Lung microvascular endothelial cell (primary cell): ENCODE measurements around the gene PRMT3. TPM values are rescaled to one million over a fixed set of nuclear protein-coding genes. Genes with fewer than 3 reads are reported as not detected.
A peak's percentile ranks its signal among the peaks of the same experiment; 100 is the strongest.
"Not testable (repeated sequence)": the region's sequence is repeated elsewhere in the genome, so short reads cannot be mapped to it uniquely, and the experiment has no call there.

Experiments
- DNase-seq, 2 donors: peaks; one replicate each; pipeline versions ENCODE4 v3.0.0 to v3.0.0-alpha.2; 2010; ENCODE audit warnings: low read depth in 2 of 2
- total RNA-seq: library from RNA; depleted of rRNA; stranded (reverse); fragments of >200 nt; gene quantifications from 2 replicates; pipeline ENCODE4 v1.2.1, GENCODE V29; 2014

The PRMT3 gene
- total RNA-seq, 1 donor from 2014 or later: 8.5 TPM

- no peak for DNase-seq
Observed at GRCh38 chr11:20373568-20374209, 13.8 kb upstream of the PRMT3 start.

- peak in 1 of 2 donors; percentile 43 for DNase-seq
Observed at GRCh38 chr11:20374741-20375300, 12.7 kb upstream of the PRMT3 start.

DNA sequence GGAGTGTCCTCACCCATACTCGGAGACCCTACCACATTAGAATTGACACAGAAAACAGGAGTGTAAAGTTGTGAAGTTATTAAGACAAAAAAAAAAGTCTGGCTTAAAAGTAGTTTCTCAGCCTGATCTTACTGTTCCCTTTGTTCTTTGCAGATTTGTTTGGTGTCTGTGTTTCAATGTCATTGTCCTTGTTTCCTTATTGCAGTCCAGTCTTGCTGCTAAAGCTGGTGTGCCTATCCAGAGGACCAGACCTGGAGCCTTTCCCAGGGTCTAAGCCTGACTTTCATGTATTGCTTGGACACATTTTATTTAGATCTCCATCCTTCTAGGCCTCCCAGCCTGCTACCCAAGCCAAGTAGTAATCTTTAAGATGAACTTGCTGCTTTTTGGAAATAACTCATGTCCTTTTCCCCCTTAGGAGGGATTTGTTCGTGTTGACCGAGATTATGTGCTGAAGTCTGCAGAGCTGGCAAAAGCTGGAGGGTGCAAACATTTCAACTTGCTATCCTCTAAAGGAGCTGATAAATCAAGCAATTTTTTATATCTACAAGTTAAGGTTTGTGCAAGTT lies 11.3 kb upstream of the PRMT3 start:
- no peak for DNase-seq

GRCh38 chr11:20385996-20386395 lies 1.5 kb upstream of the PRMT3 start:
- not testable (repeated sequence) for DNase-seq

DNA sequence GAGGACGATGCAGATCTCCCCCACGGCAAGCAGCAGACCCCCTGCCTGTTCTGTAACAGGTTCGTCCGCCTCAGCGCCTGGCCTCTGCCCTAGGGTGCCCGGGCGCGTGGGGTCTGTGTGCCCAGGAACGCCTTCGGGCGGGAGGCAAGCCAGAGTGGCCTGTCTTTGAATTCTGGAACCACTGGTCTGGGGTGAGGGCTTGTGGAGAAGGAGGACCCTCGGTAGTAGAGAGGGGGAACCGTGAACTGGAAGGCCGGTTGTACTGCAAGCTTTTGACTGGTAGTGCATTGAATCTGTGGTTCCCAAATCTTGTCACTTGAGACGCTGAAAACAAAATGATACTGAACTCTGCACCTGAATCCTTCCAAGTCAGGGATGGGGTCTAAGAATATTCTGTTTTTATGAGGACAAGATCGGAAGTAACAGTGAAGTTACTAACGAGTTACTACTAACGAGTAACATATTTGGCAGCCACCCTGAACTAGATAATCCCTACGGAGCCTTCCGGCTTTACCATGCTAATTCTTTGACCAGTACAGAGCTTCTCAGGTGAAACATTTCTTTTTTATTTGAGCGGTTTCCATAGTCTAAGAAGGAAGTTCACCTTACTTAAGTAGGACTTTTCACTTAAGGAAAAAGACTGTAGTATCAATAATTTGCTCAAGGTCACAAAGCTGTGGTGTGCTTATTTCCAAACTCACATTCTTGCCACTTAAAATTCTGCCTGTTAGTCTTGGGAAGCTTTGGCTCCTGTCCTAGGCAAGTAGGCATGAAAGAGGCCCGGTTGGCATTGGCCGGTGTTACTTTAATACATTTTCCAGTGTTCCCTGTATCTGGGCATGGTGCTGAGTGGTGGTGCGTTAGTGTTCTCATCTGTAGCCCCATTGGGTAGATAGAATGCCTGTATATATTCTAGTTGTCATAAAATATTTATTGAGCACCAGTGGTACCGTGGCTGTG lies 860 bp downstream of the PRMT3 start:
- no peak for DNase-seq

- peak; percentile 64 to 67 for DNase-seq
Observed at GRCh38 chr11:20397281-20397680, 9.8 kb downstream of the PRMT3 start.

GRCh38 chr11:20399498-20399897 lies 12.0 kb downstream of the PRMT3 start:
- no peak for DNase-seq

DNA sequence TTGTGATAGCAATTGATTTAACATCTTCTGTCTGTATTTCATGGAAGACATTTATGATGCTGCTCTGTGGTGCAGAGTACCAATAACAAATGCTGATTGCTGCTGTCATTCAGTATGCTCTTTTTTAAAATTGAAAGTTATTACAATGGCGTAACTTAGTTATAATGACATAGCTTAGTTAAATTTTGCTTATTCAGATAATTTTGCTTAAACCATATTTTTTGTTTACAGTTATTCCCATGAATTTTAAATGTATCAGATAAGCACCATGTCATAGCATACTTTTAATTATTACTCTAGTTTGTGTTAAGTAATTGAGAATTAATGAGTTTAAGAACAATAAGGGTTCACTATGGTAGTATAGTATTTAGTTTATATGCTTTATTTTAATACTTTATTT lies 15.5 kb downstream of the PRMT3 start:
- DNase-seq: no peak

DNA sequence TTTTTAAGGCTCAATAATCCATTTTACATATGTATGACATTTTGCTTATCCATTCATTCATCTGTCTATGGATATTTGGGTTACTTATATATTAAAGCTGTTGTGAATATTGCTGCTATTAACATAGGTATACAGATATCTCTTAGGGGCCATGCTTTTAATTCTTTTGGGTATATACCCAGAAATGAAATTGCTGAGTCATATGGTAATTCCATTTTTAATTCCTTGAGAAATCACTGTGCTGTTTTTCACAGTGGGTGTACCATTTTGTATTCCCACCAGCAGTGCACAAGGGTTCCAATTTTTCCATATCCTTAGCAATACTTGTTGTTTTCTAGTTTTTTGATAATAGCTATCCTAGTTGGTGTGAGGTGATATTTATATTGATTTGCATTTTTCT lies 19.0 kb downstream of the PRMT3 start:
- no peak for DNase-seq

DNA sequence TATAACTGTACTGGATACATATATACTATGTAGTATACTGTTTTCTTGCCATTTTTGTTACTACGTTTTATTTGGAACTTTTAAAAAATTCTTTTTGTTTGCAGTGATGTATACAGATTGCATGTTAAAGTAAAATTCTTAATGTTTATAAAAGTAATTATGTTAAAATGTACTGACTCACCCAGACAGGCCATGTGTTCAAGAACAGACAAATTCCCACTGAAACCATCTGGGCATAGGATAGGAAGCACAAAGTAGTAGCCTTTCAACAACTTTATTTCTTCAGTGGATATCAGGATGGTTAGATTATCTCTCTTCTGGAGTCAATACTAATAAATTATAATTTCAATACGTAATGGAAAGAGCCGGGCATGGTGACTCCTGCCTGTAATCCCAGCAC lies 19.8 kb downstream of the PRMT3 start:
- no peak for DNase-seq

GRCh38 chr11:20415432-20415831 lies 27.9 kb downstream of the PRMT3 start:
- DNase-seq: no peak

DNA sequence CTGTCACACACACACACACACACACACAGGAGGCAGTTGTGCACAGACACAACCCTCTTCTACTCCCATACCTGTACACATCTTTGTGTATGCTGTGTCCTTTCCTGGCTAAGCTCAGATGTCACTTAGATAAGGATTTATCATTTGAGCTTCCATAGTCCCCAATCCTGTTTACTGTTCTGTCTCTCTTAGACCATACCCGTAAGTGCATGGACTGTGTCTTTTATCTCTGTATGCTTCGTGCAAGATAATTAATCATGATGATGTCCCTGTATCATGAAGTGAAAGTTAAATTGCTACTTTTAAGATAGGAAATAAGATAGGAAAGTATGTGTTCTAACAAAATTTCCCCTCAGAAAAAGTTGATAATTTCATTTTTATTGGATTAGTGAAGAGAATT lies 30.3 kb downstream of the PRMT3 start:
- no peak for DNase-seq

DNA sequence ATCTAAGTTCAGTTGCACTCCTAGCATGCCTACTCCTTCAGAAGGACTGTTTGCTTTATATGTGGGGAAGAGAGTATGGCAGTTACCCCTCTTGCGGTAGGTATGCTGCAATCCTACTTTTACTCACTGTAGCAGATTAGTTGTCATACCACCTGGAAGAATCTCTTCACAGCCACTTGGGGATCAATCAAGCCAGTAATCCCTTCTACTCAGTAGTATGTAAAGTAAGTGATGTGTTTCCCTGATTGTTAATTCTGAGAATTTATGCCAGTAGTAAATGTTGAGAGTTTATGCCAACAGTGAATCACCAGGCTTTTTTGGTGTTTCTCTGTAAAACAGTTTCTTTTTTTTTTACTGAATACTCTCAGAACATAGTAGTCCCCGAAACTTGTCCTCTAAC lies 34.4 kb downstream of the PRMT3 start:
- no peak for DNase-seq

GRCh38 chr11:20429216-20429615 lies 41.7 kb downstream of the PRMT3 start:
- DNase-seq: no peak

- no peak for DNase-seq
Observed at GRCh38 chr11:20438637-20439036, 51.1 kb downstream of the PRMT3 start.

- peak; percentile 43 to 63 for DNase-seq
Observed at GRCh38 chr11:20443596-20443995, 56.1 kb downstream of the PRMT3 start.

DNA sequence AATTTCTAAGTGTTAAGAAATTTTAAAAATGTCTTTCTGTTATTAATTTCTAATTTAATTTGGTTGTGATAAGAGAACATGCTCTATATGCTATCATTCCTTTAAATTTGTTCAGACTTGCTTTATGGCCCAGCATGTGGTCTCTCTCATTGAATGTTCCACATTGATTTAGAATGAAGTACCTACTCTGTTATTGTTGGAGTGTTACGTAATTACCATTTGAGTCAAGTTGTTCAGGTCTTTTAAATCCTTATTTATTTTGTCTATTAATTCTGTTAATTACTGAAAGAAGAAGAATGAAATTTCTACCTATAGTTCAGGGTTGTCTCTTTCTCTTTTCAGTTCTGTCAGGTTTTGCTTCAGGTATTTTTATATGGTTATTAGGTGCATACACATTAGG lies 57.0 kb downstream of the PRMT3 start:
- DNase-seq: no peak

DNA sequence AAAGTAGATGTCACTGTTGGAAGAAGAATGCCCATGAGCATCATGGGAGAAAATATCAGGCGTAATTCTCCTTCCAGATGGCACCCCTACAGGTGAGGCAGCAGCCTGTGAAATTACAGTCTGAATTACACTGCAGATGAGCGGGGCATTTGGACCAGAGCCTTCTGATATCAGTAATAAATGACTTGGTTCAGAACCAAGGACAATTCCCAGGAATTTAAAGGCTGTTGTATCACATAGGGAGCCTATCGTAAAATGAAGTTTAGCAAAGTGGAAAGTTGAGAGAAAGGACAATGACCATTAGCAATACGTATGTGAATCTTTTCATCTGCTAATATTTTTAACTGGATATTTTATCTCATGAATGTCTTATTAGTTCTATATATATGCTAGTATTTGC lies 61.3 kb downstream of the PRMT3 start:
- no peak for DNase-seq

DNA sequence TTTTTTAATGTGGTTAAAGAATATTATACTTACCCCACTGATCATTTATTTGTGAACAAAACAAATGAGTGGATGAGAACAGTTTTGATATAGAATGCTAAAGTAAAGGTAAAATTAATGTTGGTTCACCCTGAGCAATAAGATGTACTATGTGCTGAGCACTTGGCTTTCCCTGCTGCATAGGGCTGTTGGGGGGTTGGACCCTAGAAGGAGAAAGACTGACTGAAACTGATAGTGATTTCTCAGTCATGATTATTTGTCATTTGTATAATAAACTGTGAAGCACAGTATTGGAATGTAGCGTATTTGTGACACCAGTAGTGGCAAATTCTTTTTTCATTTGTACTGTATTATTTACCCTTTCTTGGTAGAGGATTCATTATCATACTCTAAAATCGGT lies 63.3 kb downstream of the PRMT3 start:
- DNase-seq: no peak

GRCh38 chr11:20451568-20451967 lies 64.1 kb downstream of the PRMT3 start:
- no peak for DNase-seq

DNA sequence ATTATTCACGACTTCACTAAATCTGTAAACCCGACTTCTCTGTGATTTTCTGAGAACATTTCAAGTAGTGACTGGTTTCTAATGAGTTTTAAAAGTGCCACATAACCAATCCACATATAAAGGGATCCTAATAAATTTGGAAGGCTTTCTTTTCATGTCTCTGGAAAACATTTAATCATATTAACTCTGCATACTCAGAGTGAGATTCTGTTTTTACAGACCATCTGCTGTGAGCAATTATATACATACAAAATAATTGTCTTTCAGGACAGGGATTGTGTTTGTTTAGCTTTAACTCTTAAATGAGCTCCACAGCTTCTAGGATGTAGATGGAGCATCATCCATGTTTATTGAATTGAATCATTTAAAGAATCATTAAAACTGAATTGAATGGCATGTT lies 65.1 kb downstream of the PRMT3 start:
- DNase-seq: no peak

DNA sequence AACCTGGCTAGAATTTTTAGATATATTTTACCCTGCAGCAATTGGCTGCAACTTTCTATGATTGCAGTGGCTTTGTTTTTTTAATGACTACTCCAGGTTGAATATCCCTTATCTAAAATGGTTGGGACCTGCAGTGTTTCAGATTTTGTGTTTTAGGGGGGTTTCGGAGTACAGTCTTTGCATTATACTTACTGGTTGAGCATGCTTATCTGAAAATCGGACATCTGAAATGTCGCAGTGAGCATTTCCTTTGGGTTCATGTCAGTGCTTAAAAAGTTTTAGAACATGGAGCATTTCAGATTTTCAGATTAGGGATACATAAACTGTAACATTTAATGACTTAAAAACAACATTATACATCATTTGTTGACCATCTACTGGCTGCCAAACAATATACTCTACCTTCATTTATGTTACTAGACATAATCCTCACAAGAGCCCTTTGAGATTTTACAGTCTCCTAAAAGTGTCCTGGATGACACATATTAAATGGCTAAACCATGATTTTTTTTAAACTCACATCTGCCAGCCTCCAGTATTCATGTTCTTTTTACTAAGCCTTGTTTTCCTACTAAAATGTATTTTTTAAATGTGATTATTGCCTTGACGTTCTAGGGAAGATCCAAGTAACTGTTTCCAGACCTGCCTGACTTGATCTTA lies 66.3 kb downstream of the PRMT3 start:
- no peak for DNase-seq
